H1 (cell line): ENCODE measurements around the gene SLC16A11.

ENCODE experiments used
- CEBPB ChIP-seq: IDR thresholded peaks from 2 replicates; pipeline ENCODE4 v1.6.1; 2012; ENCODE audit warnings: low read depth, low read length
- CTCF ChIP-seq, 3 experiments: IDR thresholded peaks; 1 replicate in 2 of 3; 2 replicates in 1 of 3; pipeline versions ENCODE4 v1.5.1 to v1.6.1; 2011; ENCODE audit warnings: low read length in 3 of 3, mild to moderate bottlenecking in 3 of 3, inconsistent platforms in 2 of 3, low read depth in 1 of 3, moderate library complexity in 1 of 3; ENCODE audit not compliant: insufficient read depth in 1 of 3; ENCODE audit errors: control extremely low read depth in 1 of 3
- HDAC6 ChIP-seq: IDR thresholded peaks from one replicate; pipeline ENCODE4 v1.7.1; 2012; ENCODE audit warnings: low read depth, mild to moderate bottlenecking, inconsistent platforms, low read length, moderate library complexity
- NRF1 ChIP-seq: IDR thresholded peaks from 2 replicates; pipeline ENCODE4 v1.6.1; 2011; ENCODE audit warnings: mild to moderate bottlenecking, low read depth, low read length, improper control_type of control experiment
- SP1 ChIP-seq: IDR thresholded peaks from 2 replicates; pipeline ENCODE4 v1.6.1; 2011; ENCODE audit warnings: low read depth, low read length

DNA sequence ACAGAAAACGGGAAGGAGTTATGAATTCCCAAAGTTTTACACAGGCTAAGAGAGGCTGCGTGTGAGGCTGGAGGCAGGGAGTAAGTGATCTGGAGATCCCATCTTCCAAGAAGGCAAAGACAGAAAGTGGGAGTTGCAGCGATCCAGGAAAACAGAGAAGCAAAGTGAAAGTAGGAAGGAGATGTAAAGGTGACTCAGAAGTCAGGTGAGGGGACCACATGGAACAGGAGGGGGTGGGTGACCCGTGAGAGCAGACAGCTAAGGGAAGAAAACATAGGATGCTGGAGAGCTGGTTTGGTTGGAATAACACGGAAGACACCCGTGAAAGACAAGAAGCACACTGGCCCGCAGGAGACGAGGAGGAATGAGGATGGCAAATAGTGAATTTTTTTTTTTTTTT is 46.7 kb downstream of the SLC16A11 start:
- TF ChIP-seq CEBPB (no peak), CTCF (IDR thresholded peaks at IDR 0.05; ENCODE audit: control extremely low read depth in 1 of 3, insufficient read depth in 1 of 3, low read depth in 1 of 3, low read length in 3 of 3) (no peak), NRF1 (no peak), SP1 (no peak), HDAC6 (no peak)
